Measurements from ENCODE around the gene SH3PXD2A. TPM values are rescaled to one million over a fixed set of nuclear protein-coding genes. Genes with fewer than 3 reads are reported as not detected.
A peak's percentile ranks its signal among the peaks of the same experiment; 100 is the strongest.

SH3PXD2A gene
- total RNA-seq, 1 donor, result 29.0 TPM

DNA sequence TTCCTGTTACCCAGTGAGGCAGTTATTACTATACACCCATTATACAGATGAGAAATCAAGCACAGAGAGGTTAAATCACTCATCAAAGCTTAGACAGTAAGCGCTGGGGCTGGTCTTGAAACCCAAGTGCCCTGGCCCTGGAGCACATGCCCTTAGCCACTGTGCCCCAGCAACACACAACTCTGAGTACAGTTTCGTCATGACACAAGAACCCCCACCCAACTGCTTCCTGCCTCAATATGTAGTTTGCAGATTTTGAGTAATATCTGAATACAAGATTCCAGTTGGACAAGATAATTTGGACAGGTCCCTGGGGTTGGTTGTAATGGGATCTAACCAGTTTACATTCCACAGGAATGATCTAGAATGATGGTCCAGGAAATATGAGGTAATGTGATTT is 62.8 kb downstream of the SH3PXD2A start:
- TF ChIP-seq, protein P1, sequence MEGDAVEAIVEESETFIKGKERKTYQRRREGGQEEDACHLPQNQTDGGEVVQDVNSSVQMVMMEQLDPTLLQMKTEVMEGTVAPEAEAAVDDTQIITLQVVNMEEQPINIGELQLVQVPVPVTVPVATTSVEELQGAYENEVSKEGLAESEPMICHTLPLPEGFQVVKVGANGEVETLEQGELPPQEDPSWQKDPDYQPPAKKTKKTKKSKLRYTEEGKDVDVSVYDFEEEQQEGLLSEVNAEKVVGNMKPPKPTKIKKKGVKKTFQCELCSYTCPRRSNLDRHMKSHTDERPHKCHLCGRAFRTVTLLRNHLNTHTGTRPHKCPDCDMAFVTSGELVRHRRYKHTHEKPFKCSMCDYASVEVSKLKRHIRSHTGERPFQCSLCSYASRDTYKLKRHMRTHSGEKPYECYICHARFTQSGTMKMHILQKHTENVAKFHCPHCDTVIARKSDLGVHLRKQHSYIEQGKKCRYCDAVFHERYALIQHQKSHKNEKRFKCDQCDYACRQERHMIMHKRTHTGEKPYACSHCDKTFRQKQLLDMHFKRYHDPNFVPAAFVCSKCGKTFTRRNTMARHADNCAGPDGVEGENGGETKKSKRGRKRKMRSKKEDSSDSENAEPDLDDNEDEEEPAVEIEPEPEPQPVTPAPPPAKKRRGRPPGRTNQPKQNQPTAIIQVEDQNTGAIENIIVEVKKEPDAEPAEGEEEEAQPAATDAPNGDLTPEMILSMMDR (IDR thresholded peaks at IDR 0.05; ENCODE audit: extremely low read depth, low read depth, low read length), result no peak
- H3K4me1 ChIP-seq (ENCODE audit: insufficient read depth, low read length), result no peaks in the 10 kb centered on the region
- no peak overlapping the region for H2AFZ ChIP-seq (ENCODE audit: low read length)
- H3K27ac ChIP-seq (ENCODE audit: low read depth, low read length), result no peak overlapping the region
- H3K27me3 ChIP-seq (ENCODE audit: insufficient read depth, low read length), result no peaks in the 10 kb centered on the region
- no peak overlapping the region for H3K4me2 ChIP-seq (ENCODE audit: insufficient read depth, low read length)
- no peaks in the 10 kb centered on the region for H3K79me2 ChIP-seq (ENCODE audit: insufficient read depth, low read length)
- H3K36me3 ChIP-seq (ENCODE audit: insufficient read depth, low read length), result peaks cover 3% of the 10 kb centered on the region
- peak; percentile 79 for DNase-seq (ENCODE audit: insufficient read length, low spot score, missing footprints)
- H3K4me3 ChIP-seq (ENCODE audit: insufficient read depth, low read length), result no peak overlapping the region
- H3K9me3 ChIP-seq (ENCODE audit: low read depth, low read length), result no peaks in the 10 kb centered on the region
- peaks cover 5% of the 10 kb centered on the region for H4K20me1 ChIP-seq (ENCODE audit: insufficient read depth, low read length)

DNA sequence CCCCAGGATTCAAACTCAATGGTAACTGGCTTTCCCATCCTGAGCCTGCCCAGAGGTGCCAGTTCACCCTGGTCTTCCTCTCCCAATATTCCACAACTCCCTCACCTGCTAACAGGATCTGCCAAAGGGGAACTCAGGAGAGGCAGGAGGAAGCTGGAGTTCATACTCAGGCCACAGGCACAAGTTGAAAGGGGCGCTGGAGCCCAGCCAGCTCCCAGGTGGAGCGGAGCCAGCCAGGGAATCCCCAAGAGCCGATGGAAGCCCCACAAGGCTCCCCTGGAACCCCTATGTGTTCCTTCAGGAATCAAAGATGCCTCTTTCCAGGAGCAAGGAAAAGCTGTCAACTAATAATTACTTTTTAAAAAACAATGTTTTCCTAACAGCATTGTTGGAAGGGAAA is 63.5 kb downstream of the SH3PXD2A start:
- Histone ChIP-seq H3K27me3 (ENCODE audit: insufficient read depth, low read length) (no peaks in the 10 kb centered on the region), H3K9me3 (ENCODE audit: low read depth, low read length) (no peaks in the 10 kb centered on the region), H4K20me1 (ENCODE audit: insufficient read depth, low read length) (peaks cover 7% of the 10 kb centered on the region), H3K27ac (ENCODE audit: low read depth, low read length) (no peak overlapping the region), H3K79me2 (ENCODE audit: insufficient read depth, low read length) (no peaks in the 10 kb centered on the region), H3K4me1 (ENCODE audit: insufficient read depth, low read length) (no peaks in the 10 kb centered on the region), H3K4me2 (ENCODE audit: insufficient read depth, low read length) (no peak overlapping the region), H3K36me3 (ENCODE audit: insufficient read depth, low read length) (no peaks in the 10 kb centered on the region), H2AFZ (ENCODE audit: low read length) (no peak overlapping the region), H3K4me3 (ENCODE audit: insufficient read depth, low read length) (no peak overlapping the region)
- no peak for DNase-seq (ENCODE audit: insufficient read length, low spot score, missing footprints)
- TF ChIP-seq, protein P1 (IDR thresholded peaks at IDR 0.05; ENCODE audit: extremely low read depth, low read depth, low read length), result no peak

DNA sequence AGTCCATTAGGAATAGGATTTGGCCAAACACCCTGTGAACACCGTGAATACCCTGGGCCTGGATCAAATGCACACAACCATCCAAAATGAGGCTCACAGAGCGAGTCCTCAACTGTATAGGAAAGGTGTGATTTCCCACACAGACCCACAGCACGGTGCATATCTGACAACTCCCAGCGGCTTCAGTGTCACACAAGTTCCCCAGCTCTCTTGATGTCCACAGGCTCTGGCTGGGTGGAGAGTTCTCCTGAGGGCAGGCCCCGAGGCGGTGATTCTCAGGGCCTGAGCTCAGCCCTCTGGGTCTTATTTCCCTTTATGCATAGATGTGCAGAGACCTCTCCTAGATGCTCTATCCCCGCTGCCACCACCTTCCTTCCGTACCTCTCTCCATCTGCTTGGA is 64.1 kb downstream of the SH3PXD2A start:
- Histone ChIP-seq H3K9me3 (ENCODE audit: low read depth, low read length) (no peaks in the 10 kb centered on the region), H4K20me1 (ENCODE audit: insufficient read depth, low read length) (peaks cover 8% of the 10 kb centered on the region), H3K36me3 (ENCODE audit: insufficient read depth, low read length) (no peaks in the 10 kb centered on the region), H3K27me3 (ENCODE audit: insufficient read depth, low read length) (no peaks in the 10 kb centered on the region), H3K27ac (ENCODE audit: low read depth, low read length) (no peak overlapping the region), H3K4me2 (ENCODE audit: insufficient read depth, low read length) (no peak overlapping the region), H3K4me1 (ENCODE audit: insufficient read depth, low read length) (no peaks in the 10 kb centered on the region), H2AFZ (ENCODE audit: low read length) (no peak overlapping the region), H3K79me2 (ENCODE audit: insufficient read depth, low read length) (no peaks in the 10 kb centered on the region), H3K4me3 (ENCODE audit: insufficient read depth, low read length) (no peak overlapping the region)
- TF ChIP-seq, protein P1 (IDR thresholded peaks at IDR 0.05; ENCODE audit: extremely low read depth, low read depth, low read length), result no peak
- no peak for DNase-seq (ENCODE audit: insufficient read length, low spot score, missing footprints)

DNA sequence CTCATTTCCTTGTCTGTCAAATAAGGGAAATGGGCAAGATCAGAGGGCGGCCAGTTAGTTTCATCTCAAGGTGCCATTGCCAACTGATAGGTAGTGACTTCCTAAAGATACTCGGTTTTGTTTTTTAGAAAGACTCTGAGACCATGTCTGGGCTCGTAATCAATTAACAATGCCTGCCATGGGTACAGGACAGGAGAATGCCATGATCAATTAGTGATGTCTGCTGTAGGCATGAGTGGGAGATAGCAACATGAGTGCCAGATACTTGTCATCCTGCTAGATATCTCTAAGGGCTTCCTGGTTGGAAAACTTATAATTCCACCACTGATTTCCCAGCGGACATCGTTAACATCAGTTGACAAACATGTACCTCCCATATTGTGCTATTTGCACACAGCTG is 64.8 kb downstream of the SH3PXD2A start:
- H3K36me3 ChIP-seq (ENCODE audit: insufficient read depth, low read length), result no peaks in the 10 kb centered on the region
- H3K27me3 ChIP-seq (ENCODE audit: insufficient read depth, low read length), result no peaks in the 10 kb centered on the region

More for the DNA sequence above, 64.8 kb downstream of the SH3PXD2A start:
- Histone ChIP-seq H3K4me3 (ENCODE audit: insufficient read depth, low read length) (no peak overlapping the region), H3K27ac (ENCODE audit: low read depth, low read length) (no peak overlapping the region), H2AFZ (ENCODE audit: low read length) (no peak overlapping the region), H3K9me3 (ENCODE audit: low read depth, low read length) (no peaks in the 10 kb centered on the region), H3K4me1 (ENCODE audit: insufficient read depth, low read length) (no peaks in the 10 kb centered on the region), H3K79me2 (ENCODE audit: insufficient read depth, low read length) (no peaks in the 10 kb centered on the region), H4K20me1 (ENCODE audit: insufficient read depth, low read length) (peaks cover 8% of the 10 kb centered on the region), H3K4me2 (ENCODE audit: insufficient read depth, low read length) (no peak overlapping the region)
- no peak for DNase-seq (ENCODE audit: insufficient read length, low spot score, missing footprints)
- TF ChIP-seq, protein P1 (IDR thresholded peaks at IDR 0.05; ENCODE audit: extremely low read depth, low read depth, low read length), result no peak
